ENCODE measurements around the gene PFDN6. TPM values are rescaled to one million over a fixed set of nuclear protein-coding genes. Genes with fewer than 3 reads are reported as not detected.
A peak's percentile ranks its signal among the peaks of the same experiment; 100 is the strongest.

The PFDN6 gene
- total and polyA plus RNA-seq, 2 of the 13 experiments (the other 11 are each of a cell fraction or from before 2014, with no cell fraction given), result 75.5 to 87.0 TPM

DNA sequence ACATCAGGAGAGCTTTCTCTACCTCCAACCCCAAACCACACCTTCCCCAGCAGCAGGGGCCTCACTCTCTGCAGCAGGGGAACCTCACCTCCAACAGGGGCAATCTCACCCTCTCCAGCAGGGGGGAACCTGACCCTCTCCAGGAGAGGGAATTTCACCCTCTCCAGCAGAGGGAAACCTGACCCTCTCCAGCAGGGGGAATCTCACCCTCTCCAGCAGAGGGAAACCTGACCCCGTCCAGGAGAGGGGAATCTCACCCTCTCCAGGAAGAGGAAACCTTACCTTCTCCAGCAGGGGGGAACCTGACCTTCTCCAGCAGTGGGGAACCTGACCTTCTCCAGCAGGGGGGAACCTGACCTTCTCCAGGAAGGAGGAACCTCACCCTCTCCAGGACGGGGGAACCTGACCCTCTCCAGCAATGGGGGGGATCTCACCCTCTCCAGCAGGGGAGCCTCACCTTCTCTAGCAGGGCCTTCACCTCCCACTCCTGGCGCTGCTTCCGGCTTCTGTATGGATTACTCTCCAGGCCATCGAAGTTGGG lies 9.4 kb upstream of the PFDN6 start (continued):
- TF ChIP-seq, protein P1, sequence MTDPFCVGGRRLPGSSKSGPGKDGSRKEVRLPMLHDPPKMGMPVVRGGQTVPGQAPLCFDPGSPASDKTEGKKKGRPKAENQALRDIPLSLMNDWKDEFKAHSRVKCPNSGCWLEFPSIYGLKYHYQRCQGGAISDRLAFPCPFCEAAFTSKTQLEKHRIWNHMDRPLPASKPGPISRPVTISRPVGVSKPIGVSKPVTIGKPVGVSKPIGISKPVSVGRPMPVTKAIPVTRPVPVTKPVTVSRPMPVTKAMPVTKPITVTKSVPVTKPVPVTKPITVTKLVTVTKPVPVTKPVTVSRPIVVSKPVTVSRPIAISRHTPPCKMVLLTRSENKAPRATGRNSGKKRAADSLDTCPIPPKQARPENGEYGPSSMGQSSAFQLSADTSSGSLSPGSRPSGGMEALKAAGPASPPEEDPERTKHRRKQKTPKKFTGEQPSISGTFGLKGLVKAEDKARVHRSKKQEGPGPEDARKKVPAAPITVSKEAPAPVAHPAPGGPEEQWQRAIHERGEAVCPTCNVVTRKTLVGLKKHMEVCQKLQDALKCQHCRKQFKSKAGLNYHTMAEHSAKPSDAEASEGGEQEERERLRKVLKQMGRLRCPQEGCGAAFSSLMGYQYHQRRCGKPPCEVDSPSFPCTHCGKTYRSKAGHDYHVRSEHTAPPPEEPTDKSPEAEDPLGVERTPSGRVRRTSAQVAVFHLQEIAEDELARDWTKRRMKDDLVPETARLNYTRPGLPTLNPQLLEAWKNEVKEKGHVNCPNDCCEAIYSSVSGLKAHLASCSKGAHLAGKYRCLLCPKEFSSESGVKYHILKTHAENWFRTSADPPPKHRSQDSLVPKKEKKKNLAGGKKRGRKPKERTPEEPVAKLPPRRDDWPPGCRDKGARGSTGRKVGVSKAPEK (CRISPR knock-in tag; IDR thresholded peaks at IDR 0.05; ENCODE audit: borderline replicate concordance), result no peak
- TF ChIP-seq ZNF703 (CRISPR knock-in tag; IDR thresholded peaks at IDR 0.05; ENCODE audit: borderline replicate concordance), result no peak
- TF ChIP-seq, protein P2, sequence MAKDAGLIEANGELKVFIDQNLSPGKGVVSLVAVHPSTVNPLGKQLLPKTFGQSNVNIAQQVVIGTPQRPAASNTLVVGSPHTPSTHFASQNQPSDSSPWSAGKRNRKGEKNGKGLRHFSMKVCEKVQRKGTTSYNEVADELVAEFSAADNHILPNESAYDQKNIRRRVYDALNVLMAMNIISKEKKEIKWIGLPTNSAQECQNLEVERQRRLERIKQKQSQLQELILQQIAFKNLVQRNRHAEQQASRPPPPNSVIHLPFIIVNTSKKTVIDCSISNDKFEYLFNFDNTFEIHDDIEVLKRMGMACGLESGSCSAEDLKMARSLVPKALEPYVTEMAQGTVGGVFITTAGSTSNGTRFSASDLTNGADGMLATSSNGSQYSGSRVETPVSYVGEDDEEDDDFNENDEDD (CRISPR knock-in tag; IDR thresholded peaks at IDR 0.05; ENCODE audit: borderline replicate concordance), result peak; percentile 10; the same call in 1 of the 2 replicates
- no peak for TF ChIP-seq ZNF749 (CRISPR knock-in tag; IDR thresholded peaks at IDR 0.05; ENCODE audit: borderline replicate concordance)
- TF ChIP-seq, protein P3, sequence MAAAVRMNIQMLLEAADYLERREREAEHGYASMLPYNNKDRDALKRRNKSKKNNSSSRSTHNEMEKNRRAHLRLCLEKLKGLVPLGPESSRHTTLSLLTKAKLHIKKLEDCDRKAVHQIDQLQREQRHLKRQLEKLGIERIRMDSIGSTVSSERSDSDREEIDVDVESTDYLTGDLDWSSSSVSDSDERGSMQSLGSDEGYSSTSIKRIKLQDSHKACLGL (CRISPR knock-in tag; IDR thresholded peaks at IDR 0.05), result no peak; the same call in 1 of the 2 replicates
- no peak for TF ChIP-seq JDP2 (CRISPR knock-in tag; IDR thresholded peaks at IDR 0.05; ENCODE audit: borderline replicate concordance)
- TF ChIP-seq, protein P4, sequence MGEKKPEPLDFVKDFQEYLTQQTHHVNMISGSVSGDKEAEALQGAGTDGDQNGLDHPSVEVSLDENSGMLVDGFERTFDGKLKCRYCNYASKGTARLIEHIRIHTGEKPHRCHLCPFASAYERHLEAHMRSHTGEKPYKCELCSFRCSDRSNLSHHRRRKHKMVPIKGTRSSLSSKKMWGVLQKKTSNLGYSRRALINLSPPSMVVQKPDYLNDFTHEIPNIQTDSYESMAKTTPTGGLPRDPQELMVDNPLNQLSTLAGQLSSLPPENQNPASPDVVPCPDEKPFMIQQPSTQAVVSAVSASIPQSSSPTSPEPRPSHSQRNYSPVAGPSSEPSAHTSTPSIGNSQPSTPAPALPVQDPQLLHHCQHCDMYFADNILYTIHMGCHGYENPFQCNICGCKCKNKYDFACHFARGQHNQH (CRISPR knock-in tag; IDR thresholded peaks at IDR 0.05), result no peak
- TF ChIP-seq AGO1 (IDR thresholded peaks at IDR 0.05; ENCODE audit: low read depth, low read length, poor library complexity, severe bottlenecking), result no peak
- no peak for TF ChIP-seq NFE2L1 (CRISPR knock-in tag; IDR thresholded peaks at IDR 0.05; ENCODE audit: borderline replicate concordance)
- no peak for TF ChIP-seq SP4 (CRISPR knock-in tag; IDR thresholded peaks at IDR 0.05)
- no peak for TF ChIP-seq MAF1 (CRISPR knock-in tag; IDR thresholded peaks at IDR 0.05; ENCODE audit: borderline replicate concordance)
- no peak for TF ChIP-seq ZFP1 (CRISPR knock-in tag; IDR thresholded peaks at IDR 0.05)
- no peak for TF ChIP-seq ZNF598 (CRISPR knock-in tag; IDR thresholded peaks at IDR 0.05; ENCODE audit: borderline replicate concordance)
- peak; percentile 92 for TF ChIP-seq SIX1 (CRISPR knock-in tag; IDR thresholded peaks at IDR 0.05; ENCODE audit: borderline replicate concordance)
- no peak; the same call in 1 of the 2 replicates for TF ChIP-seq MTF2 (CRISPR knock-in tag; IDR thresholded peaks at IDR 0.05; ENCODE audit: borderline replicate concordance)
- 0 out of 2 replicates have a peak, but pooled peaks have one; percentile 28 for TF ChIP-seq ZNF777 (CRISPR knock-in tag; IDR thresholded peaks at IDR 0.05)
- TF ChIP-seq ZNF326 (CRISPR knock-in tag; IDR thresholded peaks at IDR 0.05; ENCODE audit: borderline replicate concordance), result no peak
- TF ChIP-seq JUND (CRISPR knock-in tag; IDR thresholded peaks at IDR 0.05), result no peak
- TF ChIP-seq, protein P5, sequence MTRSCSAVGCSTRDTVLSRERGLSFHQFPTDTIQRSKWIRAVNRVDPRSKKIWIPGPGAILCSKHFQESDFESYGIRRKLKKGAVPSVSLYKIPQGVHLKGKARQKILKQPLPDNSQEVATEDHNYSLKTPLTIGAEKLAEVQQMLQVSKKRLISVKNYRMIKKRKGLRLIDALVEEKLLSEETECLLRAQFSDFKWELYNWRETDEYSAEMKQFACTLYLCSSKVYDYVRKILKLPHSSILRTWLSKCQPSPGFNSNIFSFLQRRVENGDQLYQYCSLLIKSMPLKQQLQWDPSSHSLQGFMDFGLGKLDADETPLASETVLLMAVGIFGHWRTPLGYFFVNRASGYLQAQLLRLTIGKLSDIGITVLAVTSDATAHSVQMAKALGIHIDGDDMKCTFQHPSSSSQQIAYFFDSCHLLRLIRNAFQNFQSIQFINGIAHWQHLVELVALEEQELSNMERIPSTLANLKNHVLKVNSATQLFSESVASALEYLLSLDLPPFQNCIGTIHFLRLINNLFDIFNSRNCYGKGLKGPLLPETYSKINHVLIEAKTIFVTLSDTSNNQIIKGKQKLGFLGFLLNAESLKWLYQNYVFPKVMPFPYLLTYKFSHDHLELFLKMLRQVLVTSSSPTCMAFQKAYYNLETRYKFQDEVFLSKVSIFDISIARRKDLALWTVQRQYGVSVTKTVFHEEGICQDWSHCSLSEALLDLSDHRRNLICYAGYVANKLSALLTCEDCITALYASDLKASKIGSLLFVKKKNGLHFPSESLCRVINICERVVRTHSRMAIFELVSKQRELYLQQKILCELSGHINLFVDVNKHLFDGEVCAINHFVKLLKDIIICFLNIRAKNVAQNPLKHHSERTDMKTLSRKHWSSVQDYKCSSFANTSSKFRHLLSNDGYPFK (CRISPR knock-in tag; IDR thresholded peaks at IDR 0.05; ENCODE audit: borderline replicate concordance), result no peak
- TF ChIP-seq, protein P6, sequence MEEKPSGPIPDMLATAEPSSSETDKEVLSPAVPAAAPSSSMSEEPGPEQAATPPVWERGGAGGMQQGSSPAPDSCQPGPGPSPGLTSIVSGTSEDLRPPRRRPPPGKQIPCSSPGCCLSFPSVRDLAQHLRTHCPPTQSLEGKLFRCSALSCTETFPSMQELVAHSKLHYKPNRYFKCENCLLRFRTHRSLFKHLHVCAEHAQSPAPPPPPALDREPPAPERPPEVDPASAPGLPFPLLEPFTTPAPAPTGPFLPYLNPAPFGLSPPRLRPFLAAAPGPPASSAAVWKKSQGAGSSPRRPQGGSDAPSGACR (CRISPR knock-in tag; IDR thresholded peaks at IDR 0.05), result peak; percentile 82
